WTC11 (cell line): Measurements from ENCODE around the gene MMP24OS.

Source experiments
- CTCF ChIP-seq: fragments of 200-600 bp; IDR thresholded peaks from 2 replicates; pipeline ENCODE4 v1.8.0; 2022; ENCODE audit warnings: antibody characterized with exemption
- MAX ChIP-seq: sonication (generic); formaldehyde crosslinking; IDR thresholded peaks from 2 replicates; pipeline ENCODE4 v1.8.0; 2022; ENCODE audit warnings: mild to moderate bottlenecking, missing genetic modification reagents
- MLX ChIP-seq: sonication (generic); formaldehyde crosslinking; IDR thresholded peaks from 2 replicates; pipeline ENCODE4 v1.8.1; 2023; ENCODE audit warnings: mild to moderate bottlenecking, missing genetic modification reagents, moderate library complexity
- MXD4 ChIP-seq: fragments of 250-450 bp; sonication (Bioruptor Pico); IDR thresholded peaks from 2 replicates; pipeline ENCODE4 v1.8.0; 2021; ENCODE audit warnings: mild to moderate bottlenecking, moderate library complexity, borderline replicate concordance
- SP1 ChIP-seq: sonication (generic); formaldehyde crosslinking; conservative IDR thresholded peaks from 2 replicates; pipeline ENCODE4 v1.8.1; 2022; ENCODE audit warnings: missing genetic modification reagents
- USF2 ChIP-seq: sonication (generic); formaldehyde crosslinking; IDR thresholded peaks from 2 replicates; pipeline ENCODE4 v1.8.1; 2023; ENCODE audit warnings: mild to moderate bottlenecking, missing genetic modification reagents, moderate library complexity

GRCh38 chr20:35252037-35252461, 25.9 kb downstream of the MMP24OS start:
- TF ChIP-seq MLX (CRISPR knock-in tag) (no peak), SP1 (no peak), CTCF (no peak), USF2 (CRISPR knock-in tag) (no peak), MAX (CRISPR knock-in tag) (no peak), MXD4 (CRISPR knock-in tag) (no peak)
